IPS-11a (cell line): Measurements from ENCODE around the gene MCAT.
"Not testable (repeated sequence)": the region's sequence is repeated elsewhere in the genome, so short reads cannot be mapped to it uniquely, and the experiment has no call there.

ENCODE experiments used
- H3K4me3 ChIP-seq: one replicate; pipeline ENCODE4 v1.5.1; 2013; ENCODE audit warnings: low read depth, low read length, control low read depth

The MCAT gene

DNA sequence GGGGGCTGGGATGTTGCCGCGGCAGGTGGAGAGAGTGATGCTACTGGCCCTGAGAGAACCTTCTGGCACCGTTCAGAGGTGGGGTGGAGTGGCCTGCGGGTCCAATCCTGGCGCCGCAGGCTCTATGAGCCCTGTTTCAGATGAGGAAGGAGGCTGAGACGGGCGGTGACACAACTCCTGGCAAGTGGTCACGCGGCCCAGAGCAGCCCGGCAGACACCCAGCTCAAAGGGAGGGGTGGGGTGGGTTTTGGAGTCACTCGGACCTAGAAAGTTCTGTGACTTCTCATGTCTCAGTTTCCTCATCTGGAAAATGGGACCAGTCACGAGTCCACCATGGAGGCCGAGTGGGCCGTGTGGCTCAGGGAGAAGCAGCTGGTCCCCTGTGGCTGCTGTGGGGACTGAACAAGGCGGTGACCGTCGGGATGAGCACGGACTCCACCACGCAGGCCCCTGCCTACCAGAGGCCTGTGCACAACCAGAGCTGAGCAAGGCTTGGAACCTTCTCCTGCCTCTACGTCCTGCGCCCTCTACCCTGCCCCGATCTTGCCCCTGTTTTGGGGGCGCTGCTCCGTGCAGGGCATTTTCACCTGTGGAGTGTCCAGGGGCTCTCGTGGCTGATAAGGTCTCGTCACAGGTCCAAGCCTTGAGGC, 11.8 kb upstream of the MCAT start:
- H3K4me3 ChIP-seq, result no peak overlapping the region

DNA sequence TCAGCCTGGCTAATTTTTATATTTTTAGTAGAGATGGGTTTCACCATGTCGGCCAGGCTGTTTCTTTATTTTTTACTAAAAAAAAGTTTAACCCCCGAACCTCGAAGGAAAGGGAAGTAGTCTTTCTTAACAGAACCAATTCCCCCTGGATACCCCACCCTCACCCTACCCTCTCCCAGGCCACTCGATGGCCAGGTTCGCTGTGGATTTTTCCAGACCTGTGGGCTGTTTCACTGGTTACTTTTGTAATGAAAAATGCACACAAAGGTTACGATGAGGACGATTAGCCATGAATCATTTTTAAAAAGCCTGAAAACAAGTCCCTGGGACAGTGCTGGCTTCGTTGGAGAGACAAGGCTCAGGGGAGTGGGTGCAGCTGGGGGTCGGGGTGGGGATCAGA, 10.7 kb upstream of the MCAT start:
- H3K4me3 ChIP-seq, result no peak overlapping the region

DNA sequence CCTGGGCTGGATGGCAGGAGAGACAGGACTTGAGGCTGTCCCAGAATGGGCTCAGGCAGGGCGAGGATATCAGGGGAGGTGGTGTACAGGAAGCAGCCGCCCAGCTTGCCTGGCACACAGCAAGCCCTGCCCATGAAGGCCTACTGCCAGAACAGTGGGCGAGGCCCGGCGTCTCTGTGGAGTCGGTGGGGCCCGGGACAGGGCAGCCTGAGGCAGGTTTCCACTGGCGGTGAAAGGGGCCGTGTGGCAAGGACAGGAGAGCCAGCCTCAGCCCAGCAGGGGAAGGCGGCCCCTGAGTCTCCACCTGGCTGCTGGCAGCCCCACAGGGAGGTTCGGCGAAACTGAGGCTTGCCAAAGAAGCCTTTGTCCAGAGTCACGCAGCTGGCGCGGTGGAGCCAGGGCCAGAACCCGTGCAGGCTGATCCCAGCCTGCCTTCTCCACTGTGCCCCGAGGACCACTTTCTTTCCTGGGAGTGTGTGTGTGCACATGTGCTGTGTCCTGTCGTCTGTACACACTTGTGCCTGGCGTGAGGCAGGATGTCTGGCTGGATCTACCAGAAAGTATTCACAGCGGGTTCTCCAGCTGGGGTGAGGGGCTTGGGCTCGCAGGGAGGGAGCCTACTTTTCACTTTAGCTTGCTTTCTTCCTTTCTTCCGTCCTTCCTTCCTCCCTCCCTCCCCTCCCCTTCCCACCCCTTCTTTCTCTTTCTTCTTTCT, 9.3 kb upstream of the MCAT start:
- H3K4me3 ChIP-seq, result no peak overlapping the region

DNA sequence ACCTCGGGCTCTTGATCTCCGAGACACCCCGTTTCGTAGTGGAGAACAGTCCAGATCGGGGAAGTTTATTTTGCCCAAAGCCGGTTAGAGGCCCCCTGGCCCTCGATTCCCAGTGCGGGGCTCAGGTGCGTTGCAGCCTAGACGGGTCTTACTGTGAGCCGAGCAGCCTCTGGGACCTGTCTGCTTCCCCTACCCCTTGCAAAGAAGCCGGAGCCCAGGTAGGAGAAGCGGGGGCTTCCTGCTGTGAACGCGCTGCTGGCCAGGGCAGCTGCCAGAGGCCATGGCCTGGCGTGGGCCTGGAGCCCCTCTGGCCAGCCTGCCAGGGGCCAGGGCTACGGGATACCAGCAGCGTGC, 8.8 kb upstream of the MCAT start:
- H3K4me3 ChIP-seq, result no peak overlapping the region

DNA sequence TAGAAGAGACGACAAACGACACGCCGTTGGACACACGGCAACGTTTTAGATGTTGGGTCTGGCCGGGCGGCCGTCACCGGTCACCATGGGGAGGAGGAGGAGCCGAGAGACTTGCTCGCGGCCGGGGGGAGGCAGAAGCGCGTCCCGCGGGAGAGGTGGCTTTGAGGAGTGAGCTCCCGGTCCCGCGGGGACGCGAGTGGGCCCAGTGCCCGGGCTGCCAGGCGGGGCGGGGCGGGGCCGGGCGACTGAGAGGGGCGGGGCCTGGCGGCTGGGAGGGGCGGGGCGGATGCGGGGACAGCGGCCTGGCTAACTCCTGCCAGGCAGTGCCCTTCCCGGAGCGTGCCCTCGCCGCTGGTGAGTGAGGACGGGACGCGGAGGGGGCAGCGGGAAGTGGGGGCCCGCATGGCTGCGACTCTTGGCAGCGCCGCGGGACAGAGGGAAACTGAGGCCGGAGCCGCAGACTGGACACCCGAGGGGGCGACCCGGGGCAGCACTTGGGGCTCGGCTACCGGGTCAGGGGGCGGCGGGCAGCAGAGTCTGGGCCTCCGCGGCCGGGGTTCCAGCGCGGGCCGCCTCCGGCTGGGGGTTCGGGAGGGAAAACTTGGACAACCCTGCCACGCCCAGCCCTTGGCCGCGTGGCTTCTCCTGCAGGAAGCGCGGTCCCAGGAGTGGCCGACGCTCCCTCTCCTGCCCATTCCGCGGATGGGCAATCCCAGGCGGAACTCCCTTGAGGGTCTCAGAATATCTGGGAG, 8.2 kb upstream of the MCAT start, which contains the start of gene TSPO:
Gene TSPO, plus strand, starts transcription at position 309 of the 752 bp plus-strand sequence. CDS start 7,680 bp downstream, outside the sequence.
- H3K4me3 ChIP-seq, result peak within 1 kb of the TSS; percentile 28

DNA sequence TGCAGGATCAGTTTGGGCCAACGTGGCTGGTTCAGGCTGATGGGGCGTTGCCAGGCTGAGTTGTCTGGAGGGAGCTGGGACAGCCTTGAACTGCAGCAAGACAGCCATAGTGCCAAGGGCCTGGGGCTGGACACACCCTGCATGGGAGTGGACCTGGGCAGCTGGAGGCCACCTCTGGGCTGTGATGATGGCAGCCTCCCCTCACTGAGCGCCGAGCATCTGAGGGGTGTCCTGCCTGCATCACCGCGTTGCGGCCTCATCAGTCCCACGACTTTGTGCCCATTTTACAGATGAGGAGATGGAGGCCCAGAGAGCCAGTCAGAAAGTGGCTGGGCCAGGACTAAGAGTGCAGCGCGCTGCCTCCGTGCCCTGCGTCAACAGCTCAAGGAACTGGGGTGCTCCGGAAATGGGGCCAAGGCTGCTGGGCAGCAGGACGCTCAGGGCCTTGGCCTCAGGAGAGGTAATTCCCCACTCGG, 7.6 kb upstream of the MCAT start:
- peak overlapping the region; percentile 28 for H3K4me3 ChIP-seq

DNA sequence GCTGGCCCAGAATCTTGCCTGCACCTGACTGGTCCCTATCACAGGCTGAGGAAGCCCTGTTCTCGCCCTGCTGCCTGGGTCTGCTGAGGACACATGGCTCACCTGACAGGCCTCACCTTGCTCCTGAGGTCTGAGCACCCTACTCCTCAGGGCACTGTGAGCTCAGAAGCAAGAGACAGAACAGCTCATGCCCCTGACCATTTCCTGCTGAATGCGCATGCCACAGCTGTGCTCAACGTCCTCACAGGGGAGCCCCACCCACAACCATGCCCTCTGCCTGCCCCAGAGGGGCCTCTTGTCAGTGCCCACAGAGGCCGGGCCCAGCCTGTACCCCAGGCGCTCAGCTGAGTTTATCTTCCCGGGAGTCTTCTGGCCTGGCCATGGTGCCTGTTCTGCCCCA, 5.4 kb upstream of the MCAT start:
- H3K4me3 ChIP-seq, result no peak overlapping the region

DNA sequence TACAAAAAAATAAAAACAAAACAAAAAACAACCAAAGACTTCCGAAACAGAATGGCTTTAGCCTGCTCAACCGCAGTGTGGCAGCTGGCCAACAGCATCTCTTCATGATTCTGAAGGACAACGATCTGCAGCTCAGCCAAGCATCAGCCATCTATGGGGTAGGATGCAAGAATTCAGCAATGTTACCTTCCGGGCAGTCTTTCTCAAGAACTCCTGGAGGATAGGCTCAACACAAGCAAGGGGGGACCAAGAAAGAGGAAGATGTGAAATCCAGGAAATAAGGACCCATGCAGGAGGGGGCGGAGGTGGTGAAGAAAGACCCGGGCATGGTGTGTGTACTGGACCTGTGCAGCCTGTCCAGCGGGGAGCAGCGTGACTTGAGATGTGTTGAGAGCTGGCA, 4.6 kb upstream of the MCAT start:
- no peak overlapping the region for H3K4me3 ChIP-seq

DNA sequence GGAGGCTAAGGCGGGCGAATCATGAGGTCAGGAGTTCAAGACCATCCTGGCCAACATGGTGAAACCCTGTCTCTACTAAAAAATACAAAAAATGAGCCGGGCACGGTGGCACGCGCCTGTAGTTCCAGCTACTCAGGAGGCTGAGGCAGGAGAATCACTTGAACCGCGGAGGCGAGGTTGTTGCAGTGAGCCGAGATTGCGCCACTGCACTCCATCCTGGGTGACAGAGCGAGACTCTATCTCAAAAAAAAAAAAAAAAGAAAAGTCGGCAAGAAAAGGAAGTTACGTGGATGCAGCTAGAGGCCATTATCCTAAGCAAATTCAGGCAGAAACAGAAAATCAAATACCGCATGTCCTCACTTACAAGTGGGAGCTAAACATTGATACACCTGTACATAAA, 3.1 kb upstream of the MCAT start:
- not testable (repeated sequence) for H3K4me3 ChIP-seq

DNA sequence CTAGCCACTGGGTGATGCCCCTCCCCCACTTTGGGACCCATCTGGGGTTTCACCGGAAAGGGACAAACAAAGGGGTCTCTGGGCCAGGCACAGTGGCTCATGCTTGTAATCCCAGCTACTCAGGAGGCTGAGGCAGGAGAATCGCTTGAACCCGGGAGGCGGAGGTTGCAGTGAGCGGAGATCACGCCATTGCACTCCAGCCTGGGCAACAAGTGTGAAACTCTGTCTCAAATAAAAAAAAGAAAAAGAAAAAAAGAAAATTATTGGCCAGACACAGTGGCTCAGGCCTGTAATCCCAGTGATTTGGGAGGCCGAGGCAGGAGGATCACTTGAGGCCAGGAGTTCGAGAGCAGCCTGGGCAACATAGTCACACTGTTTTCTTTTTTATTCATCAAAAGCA, 2.2 kb upstream of the MCAT start:
- H3K4me3 ChIP-seq, result not testable (repeated sequence)

DNA sequence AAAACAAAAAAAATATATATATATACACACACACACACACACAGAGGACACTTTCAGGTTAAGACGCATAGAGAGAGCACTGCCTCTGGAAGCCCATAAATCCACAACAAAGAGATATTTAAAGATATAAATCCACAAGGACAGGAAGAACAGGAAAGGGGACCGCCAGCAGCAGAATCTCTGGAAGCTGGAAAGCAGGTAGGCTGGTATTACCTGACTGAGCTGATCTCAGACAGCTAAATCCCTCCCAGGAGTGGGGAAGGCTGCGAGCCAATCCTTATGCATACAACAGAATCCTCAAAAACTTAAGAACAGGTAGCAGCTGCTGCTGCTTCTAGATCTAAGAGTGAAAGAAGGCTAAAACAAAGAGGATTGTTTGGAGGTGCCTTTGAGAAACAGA, 1.8 kb upstream of the MCAT start:
- no peak overlapping the region for H3K4me3 ChIP-seq

DNA sequence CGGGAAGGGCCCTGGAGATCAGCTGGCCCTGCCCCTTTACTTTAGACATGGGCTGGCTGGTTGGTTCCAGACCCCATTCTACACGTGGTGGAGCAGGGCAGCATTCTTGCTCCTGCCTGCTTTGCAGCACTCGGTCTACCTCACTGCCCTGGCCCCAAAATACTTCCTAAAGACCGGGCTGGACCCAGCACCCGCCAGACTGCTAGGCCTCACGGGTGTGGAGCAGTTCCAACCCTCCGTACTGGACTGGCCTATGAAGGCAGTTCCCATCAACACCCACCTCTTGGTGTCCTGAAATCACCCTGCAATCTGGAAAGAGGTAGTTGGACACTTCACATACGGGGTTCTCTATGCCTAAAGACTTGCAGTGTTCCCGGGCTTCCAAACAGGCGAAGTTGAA, 6.4 kb downstream of the MCAT start:
- no peak overlapping the region for H3K4me3 ChIP-seq

DNA sequence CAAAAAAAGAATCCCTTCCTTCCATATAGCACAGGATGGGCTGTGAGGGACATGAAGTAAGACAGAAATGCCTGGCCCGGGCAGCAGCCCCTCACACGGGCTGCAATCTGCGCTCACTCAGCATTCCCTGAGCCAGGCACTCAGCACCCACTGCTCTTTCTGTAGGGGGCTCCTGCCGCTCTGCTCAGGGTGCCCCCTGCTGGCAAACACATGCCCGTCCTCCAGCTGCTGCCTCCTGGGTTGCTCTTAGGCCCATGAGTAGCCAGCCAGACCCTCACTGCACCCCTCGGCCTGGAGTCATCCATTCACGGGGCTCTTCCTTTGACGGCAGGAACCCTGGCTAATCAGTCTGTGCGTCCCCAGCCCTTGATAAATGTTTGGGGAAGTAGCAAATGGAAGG, 6.9 kb downstream of the MCAT start:
- no peak overlapping the region for H3K4me3 ChIP-seq

DNA sequence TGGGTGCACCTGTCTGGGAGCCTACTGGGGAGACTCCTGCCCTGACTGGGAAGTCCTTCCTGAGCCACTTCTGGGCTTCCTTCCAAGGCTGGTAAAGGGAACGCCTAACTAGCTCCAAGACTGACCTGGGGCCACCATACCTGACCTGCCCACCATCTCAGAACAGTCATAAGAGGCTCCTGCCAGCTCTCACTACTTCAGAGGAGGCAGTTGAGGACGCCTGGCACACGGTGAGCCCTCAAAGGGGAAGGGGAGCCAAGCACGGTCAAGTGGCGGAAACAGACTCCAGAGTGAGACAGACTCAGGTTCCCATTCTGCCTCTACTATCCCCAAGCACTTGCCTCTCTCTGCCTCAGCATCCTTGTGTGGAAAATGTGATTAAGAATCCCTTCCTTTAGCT, 7.6 kb downstream of the MCAT start:
- no peak overlapping the region for H3K4me3 ChIP-seq

DNA sequence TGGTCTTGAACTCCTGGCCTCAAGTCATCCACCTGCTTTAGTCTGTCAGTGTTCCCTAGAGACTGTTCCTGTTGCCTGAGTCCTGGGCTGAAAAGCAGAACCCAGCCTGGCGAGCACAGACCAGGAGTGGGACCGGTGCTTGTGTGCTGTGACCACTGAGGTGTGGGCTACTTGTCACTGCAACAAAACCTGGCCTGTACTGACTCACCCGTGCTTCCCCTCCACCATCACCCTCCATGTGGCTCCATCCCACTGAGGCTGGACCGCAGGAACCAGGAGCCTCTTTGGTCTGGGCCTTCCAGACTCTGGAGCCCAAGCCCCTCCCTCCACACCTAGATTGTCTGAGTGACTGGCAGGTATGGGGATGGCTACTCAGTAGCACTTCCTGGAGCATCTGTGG, 8.6 kb downstream of the MCAT start:
- H3K4me3 ChIP-seq, result no peak overlapping the region

DNA sequence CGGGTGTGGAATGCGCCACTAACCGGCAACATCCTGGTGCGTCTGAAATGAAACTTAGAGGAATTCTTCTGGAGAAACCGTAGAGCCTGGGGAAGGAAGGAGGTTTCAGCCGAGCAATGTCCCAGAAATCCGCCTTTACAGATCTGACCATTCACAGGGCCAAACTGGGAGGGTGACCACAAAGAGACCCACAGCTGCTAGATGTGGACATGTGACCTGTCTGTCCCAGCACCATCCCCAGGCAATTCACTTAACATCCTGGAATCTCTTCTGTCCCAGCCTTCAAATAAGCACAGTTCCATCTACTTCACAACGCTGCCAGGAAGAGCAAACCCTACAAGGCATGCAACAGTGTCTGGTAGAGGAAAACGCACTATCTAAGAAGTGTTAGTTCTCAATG, 9.8 kb downstream of the MCAT start:
- H3K4me3 ChIP-seq, result no peak overlapping the region

DNA sequence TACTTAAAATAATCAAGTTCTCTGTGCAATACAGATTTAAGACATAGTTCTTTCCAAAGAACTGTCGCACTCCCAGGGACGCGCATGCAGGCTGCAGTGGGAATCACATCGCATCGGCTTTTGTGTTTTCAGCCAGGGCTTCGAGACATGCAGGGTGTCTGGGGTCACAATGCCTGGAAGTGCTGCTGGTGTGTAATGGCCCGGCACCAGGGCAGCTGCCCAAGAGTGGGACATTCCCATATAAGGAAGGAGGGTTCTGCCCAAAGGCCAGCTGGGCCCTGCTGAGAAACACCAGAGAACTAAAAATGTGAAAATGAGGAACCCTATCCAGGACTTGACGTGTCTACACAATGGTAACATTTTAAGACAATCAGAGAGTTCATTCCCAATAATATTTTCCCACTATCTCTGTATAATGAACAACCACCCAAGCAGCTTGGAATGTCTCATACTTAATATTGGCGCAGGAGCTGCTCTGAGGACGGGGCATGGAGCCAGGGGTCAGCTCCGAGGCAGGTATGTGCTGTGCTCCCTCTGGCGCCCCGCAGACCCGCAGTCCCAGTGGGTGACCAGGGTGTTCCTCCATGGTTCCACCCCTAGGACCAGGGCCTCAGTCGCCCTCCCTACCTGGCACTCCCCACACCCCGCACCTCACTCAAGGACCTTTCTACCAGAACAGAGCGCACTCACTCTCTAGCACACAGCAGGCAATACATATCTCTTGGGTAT, 11.3 kb downstream of the MCAT start:
- H3K4me3 ChIP-seq, result no peak overlapping the region

DNA sequence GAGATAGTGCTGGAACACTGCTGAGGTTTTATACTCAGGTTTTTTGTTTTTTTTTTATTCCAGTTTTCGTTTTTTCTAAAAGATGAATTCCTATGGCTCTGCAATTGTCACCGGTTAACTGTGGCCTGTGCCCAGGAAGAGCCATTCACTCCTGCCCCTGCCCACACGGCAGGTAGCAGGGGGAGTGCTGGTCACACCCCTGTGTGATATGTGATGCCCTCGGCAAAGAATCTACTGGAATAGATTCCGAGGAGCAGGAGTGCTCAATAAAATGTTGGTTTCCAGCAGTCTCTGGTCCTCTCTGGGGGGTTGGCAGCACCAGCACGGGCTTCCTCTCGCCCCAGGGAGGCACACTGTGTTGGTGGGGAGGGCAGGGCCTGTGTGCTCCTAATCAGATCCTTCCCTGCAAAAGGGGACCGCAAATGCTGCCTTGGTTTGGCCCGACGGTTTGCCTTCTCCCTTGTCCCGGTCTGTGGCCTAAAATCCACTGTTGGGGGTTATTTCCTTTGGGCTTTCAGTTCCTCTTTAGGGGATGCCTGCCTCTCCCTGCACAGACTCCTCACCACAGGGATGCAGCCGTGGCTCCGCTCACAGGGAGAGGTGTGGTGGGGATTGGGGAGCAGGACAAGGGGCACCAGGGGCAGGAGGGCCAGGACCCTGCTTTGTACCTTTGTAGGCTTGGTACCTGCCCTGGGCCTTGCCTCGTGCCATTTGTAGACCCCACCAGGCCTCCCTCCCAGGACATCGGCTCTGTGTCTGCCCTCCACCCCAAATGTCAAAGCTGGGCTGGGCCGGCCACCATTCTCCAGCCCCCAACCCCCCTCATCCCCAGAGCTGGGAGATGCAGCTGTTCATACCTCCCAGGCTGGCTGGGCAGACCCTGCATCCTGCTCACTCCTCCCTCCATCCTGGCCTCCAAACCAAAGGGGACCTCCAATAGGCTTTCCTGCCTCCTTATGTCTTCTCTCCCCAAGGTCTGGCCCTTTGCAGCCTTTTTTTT, 13.5 kb downstream of the MCAT start:
- H3K4me3 ChIP-seq, result no peak overlapping the region

DNA sequence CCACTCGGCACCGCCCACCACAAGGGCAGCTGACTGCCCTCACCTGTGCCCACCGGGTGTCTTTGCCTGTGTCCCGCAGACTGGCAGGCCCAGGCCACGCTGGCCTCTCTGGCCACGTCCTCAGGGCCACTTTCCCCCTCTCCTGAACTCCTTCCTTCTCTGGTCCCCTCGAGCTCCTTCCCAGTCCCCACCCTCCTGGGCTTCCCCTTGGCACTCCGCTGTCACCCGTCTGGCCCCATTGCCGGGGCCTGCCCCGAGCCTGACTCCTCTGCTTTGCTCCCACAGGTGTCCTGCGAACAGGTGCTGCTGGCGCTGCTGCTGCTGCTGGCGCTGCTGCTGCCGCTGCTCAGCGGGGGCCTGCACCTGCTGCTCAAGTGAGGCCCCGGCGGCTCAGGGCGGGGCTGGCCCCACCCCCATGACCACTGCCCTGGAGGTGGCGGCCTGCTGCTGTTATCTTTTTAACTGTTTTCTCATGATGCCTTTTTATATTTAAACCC, 14.2 kb downstream of the MCAT start:
- H3K4me3 ChIP-seq, result no peak overlapping the region

DNA sequence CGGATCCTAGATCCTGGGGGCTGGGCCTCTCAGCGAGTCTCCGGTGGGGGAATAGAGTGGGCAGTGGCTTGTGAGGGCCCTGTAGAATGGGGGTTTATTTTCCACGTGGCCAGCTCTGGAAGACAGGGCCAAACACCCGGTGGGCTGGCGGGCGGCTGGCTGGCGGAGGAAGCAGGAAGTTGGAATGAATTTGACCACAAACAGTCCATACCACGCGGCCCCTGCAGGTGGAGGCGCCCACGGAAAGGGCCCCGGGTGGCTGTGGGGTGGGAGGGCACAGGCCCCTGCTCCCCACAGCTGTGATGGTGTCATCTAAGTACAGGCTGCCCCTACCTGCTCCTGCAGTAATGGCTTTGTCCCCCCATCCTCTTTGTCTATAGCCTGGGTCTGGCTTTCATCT, 15.1 kb downstream of the MCAT start:
- H3K4me3 ChIP-seq, result no peak overlapping the region
